HG03571 (cell line): ENCODE measurements around the gene CFAP251.
"Not testable (repeated sequence)": the region's sequence is repeated elsewhere in the genome, so short reads cannot be mapped to it uniquely, and the experiment has no call there.

Source experiments
- ATAC-seq: cut with Tn5 transposase; IDR thresholded peaks from one replicate; pipeline ENCODE4 v1.9.1; 2021; ENCODE audit not compliant: unreplicated experiment

The CFAP251 gene

DNA sequence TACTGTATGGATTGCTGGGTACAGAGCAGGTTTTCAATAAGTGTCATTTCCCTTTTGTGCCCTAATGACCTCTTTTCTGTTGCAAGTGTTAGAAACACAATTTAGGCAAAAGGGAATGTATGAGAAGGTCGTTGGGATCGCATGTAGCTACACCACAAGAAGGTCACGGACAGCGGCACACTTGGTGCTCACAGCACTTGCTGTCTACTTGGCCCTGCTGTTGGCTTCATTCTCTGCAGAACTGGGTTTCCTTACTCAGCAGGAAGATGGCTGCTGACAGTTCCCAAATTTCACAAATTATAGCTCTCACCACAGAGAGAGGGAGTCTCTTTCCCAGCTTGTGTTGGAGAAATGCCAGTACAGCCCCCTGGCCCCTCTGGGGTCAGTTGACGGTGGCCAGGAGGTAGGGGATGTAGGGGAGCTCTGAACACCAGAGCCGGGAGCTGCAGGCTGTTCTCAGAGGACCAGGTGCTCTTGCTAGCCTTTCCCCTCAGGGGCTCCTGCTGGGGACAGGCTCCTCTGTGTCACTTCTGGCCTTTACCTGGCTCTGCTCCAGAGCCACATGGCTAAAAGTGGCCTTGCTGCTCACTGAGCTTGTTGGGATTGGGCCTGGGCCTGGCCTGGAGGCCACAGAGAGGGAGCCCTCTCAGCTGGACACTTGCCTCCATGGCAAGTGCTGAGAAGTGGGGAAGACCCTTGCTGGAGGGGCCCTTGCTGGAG, 52.3 kb downstream of the CFAP251 start:
- ATAC-seq, result no peak

DNA sequence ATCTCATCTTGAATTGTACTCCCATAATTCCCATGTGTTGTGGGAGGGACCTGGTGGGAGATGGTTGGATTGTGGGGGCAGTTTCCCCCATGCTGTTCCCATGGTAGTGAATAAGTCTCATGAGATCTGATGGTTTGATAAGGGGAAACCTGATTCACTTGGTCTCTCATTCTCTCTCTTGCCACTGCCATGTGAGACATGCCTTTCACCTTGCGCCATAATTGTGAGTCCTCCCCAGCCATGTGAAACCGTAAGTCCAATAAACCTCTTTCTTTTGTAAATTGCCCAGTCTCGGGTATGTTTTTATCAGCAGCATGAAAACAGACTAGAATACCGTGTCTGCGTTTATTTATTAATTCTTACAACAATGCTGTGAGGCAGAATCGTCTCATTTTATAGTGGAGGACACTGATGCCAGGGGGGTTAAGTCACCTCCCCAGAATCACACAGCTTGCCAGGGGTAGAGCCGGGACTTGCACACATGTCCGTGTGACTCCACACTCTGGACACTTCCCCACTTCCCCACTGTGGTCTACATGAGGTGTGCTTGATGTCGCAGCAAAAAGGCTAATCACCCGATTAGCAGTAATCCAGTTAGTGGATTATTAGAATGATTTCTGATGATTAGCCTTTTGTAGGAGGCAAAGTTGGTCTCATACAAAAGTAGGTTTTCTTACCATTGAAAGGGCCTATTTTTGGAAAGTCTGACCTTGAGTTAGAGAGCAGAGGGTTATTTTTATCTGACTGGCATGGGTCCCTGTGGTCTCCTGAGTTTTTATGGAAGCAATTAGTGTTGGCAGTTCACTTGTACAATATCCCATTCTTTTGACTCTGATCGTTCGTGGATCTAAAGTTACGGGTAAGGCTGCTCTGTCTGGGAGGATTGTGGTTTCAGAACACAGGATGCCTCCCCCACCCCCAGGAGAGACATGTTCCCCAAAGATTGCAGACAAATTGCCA, 55.9 kb downstream of the CFAP251 start:
- no peak for ATAC-seq

GRCh38 chr12:121975021-121975420, 56.6 kb downstream of the CFAP251 start:
- no peak for ATAC-seq

GRCh38 chr12:121976950-121977349, 58.6 kb downstream of the CFAP251 start:
- ATAC-seq, result no peak

DNA sequence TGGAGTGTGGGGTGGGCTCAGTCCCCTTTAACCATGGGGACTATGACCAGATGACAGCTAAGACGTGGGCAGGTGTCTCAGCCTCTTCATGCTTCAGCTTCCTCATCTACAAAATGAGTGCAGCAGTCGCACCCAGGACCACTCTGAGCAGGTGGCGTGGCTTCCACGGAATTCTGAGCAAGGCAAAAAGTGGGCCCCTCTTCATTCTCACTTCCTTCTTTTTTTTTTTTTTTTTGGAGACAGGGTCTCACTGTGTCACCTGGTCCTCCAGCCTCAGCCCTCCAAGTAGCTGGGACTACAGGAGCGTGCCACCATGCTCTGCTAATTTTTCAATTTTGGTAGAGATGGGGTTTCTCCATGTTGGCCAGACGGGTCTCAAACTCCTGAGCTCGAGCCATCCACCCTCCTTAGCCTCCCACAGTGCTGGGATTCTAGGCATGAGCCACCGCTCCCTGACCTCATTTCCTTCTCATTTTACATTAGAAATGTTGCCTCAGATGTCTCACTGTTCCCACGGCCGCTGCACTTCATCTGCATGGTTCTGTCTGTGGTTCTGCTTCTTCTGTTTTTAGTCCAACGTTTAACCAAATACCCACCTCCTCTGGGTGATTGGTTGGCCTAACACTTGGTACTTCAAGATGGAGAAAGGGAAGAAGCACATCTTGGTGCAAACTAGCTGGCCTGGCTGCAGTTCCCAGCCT, 61.9 kb downstream of the CFAP251 start:
- ATAC-seq, result no peak

DNA sequence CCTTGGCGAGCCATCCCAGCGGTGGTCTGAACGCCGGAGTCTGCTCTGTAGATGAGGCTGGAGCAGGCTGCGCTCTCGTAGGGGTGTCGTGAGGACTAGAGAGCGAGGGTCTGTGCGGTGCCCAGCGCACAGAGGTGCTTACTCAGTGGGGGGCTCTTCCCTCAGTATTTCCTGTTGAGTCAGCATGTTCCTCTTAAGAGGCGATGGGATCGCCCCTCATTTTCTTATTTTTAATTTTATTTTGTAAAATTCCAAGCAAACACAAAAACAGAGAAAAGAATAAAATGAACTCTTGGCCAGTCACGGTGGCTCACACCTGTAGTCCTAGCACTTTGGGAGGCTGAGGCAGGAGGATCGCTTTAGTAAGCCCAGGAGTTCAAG, 62.5 kb downstream of the CFAP251 start:
- no peak for ATAC-seq

- ATAC-seq, result no peak
Observed at GRCh38 chr12:121981456-121981855, 63.1 kb downstream of the CFAP251 start.

- no peak for ATAC-seq
Observed at GRCh38 chr12:121982950-121983349, 64.6 kb downstream of the CFAP251 start.

- ATAC-seq, result no peak
Observed at GRCh38 chr12:121983536-121984210, 65.3 kb downstream of the CFAP251 start.

GRCh38 chr12:121986489-121987245, 68.3 kb downstream of the CFAP251 start:
- no peak for ATAC-seq

DNA sequence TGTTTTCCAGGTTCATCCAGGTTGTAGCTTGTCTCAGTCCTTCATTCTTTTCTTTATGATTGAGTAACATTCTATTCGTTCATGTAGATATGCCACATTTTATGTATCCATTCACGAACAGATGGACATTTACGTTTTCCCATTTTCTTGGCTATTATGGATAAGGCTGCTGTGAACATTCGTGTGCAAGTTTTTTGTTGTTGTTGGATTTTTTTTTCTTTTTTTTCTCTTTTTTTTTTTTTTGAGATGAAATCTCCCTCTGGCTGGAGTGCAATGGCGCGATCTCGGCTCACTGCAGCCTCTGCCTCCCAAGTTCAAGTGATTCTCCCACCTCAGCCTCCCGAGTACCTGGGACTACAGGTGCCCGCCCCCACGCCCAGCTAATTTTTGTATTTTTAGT, 70.1 kb downstream of the CFAP251 start:
- ATAC-seq, result not testable (repeated sequence)

GRCh38 chr12:121989276-121990113, 71.1 kb downstream of the CFAP251 start:
- no peak for ATAC-seq

GRCh38 chr12:121990114-121990647, 71.8 kb downstream of the CFAP251 start:
- no peak for ATAC-seq

DNA sequence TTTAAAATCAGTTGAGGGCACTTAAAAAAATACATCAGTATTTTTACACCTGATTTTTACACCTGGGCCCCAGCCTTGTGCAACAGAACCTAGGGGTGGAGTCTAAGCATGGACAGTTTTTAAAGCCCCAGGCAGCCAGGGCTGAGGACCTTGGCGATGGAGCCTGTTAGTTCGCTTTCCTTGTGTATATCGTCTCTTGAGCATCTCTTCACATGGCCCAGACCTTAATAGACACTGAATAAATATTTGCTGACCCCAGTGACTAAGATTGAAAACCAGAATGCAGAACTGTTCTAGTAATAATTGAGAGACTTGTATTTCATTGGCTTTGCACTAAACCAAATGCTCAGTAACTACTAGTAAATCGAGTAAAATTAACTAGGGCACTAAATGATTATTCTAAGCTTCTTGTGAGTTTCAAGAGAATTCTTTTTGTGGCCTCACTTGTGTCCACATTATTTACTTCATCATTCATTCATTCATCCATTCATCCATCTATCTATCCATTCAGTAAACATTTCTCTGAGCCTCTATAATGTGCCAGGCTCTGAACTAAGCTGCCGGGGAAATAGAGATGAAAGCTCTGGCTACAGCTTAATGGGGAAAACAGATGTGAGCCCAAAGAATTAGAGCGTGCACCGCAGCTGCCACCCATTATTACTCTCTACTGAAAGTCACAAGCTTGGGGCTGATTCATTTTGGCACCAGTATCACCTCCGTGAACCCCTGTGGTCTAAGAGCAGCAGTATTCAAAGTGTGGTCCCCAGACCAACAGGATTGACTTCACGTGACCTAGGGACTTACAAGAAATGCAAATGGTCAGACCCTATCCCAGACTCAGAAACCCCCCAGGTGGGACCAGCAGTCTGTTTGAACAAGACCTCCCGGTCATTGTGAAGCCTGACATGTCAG, 72.6 kb downstream of the CFAP251 start:
- peak; percentile 50 for ATAC-seq

DNA sequence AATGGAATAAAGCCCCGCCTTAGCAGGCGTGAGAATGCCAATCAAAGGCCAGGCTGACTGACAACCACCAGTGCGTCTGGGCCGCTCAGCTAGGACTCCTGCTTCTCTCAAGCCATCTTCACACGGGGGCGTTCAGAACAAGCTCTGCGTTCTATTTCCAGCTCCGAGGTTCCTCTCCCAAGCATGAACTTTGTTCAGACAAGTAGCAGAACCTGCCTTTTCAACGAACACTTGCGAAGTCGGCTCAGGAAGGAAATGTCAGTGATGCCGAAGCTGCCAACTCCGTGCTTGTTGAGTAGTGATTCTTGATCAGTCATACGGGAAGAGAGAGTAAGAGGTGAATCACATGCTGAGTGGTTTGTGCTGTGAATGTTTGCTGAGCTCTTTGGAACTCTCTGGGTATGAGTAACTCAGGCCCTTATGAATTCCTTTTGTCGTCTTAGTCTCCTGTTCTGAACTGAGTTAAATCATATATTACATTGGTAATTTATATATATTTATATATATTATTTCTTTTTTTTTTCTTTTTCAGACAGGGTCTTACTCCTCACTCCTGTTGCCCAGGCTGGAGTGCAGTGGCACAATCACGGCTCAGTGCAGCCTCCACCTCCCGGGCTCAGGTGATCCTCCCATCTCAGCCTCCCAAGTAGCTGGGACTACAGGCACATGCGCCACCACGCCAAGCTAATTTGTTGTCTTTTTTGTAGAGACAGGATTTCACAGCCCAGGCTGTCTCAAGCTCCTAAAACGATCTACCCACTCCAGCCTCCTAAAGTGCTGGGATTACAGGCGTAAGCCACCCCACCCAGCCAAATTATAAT, 73.9 kb downstream of the CFAP251 start:
- ATAC-seq, result peak; percentile 80

DNA sequence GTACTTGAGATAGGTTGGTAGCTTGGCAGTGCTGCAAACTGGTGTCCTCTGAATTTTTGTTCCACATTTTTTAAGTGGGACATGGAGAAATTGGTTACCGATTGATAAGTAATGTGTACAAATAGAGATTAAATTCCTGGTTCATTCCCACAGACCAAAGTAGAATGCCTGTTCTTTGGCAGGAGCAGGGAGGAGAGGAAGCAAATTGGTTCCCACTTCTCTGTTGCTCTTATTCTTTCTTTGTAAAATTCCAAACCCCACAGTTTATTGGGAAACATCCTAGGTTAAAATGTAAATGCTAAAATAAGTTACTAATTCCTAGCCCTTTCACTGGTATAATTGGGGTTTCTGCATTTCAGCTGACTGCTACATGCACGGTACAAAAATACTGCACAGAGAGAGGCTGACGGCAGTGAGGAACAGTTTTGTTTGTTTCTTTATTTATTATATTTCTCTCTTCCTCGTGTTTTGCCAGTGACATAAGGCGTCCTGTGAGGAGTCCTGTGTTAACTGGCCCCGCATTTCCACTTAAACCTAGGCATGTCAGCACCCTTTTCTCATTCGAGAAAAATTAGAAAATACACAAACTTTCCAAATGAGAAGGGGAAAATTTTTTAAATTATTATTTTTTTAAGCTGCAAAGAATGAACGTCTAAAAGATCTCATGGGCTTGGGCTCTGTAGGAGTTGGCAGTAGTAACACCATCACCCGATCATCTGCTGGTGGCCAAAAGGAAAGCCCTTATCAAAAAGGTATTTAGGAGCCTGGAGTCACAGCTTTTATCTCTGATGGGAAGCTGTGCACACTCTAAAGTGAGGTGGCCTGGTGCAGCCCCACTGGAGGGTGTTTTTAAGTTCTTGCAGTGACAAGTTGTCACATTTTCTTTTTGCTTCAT, 77.9 kb downstream of the CFAP251 start:
- ATAC-seq, result no peak
